ENCODE measurements around the gene ZNF212. TPM values are rescaled to one million over a fixed set of nuclear protein-coding genes. Genes with fewer than 3 reads are reported as not detected.

ZNF212 gene
- total RNA-seq, 1 experiment from 2014 or later, result 18.6 TPM

DNA sequence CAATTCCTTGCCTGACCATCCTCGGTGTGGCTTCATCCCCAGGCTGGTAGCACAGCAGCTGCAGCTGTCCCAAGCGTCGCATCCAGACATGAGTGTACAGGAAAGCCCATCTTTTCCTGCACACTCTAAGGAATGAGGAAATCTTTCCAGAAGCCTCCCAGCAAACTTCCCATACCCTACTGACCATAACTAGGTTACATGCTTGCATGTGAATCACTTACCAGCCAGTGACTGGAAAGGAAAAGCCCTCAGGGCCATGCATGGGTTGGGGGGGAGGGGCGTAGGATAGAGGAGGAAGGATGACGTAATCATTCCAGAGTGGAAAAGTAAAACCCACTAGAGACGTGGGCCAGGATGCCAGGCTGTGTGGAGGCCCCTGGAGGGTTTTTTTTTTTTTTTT is 18.9 kb upstream of the ZNF212 start:
- H3K4me3 Mint-ChIP-seq (ENCODE audit: unreplicated experiment), result no peak overlapping the region
- no peak overlapping the region for H3K27ac Mint-ChIP-seq (ENCODE audit: unreplicated experiment)
- POLR2A ChIA-PET, result no interaction called here
- CTCF ChIA-PET, result no interaction called here
- intact Hi-C loops (cut with micrococcal nuclease; ENCODE audit: unreplicated experiment), result no loop called here
- Histone ChIP-seq H3K9me3 (no peaks in the 10 kb centered on the region), H3K4me3 (ENCODE audit: low read depth, low read length) (no peak overlapping the region), H3K27me3 (replicated peaks; ENCODE audit: control insufficient read depth, insufficient read depth, low read length) (no peaks in the 10 kb centered on the region), H3K36me3 (ENCODE audit: control insufficient read depth, insufficient read depth, low read length) (no peaks in the 10 kb centered on the region; the same call in 1 of the 2 replicates), H3K4me1 (peaks cover 7% of the 10 kb centered on the region; the same call in 1 of the 2 replicates)
- peaks cover 68% of the 10 kb centered on the region for H3K36me3 Mint-ChIP-seq (ENCODE audit: insufficient read depth, unreplicated experiment)
- no peaks in the 10 kb centered on the region for H3K27me3 Mint-ChIP-seq (ENCODE audit: insufficient read depth, unreplicated experiment)
- TF ChIP-seq, protein P1, sequence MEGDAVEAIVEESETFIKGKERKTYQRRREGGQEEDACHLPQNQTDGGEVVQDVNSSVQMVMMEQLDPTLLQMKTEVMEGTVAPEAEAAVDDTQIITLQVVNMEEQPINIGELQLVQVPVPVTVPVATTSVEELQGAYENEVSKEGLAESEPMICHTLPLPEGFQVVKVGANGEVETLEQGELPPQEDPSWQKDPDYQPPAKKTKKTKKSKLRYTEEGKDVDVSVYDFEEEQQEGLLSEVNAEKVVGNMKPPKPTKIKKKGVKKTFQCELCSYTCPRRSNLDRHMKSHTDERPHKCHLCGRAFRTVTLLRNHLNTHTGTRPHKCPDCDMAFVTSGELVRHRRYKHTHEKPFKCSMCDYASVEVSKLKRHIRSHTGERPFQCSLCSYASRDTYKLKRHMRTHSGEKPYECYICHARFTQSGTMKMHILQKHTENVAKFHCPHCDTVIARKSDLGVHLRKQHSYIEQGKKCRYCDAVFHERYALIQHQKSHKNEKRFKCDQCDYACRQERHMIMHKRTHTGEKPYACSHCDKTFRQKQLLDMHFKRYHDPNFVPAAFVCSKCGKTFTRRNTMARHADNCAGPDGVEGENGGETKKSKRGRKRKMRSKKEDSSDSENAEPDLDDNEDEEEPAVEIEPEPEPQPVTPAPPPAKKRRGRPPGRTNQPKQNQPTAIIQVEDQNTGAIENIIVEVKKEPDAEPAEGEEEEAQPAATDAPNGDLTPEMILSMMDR (IDR thresholded peaks at IDR 0.05; ENCODE audit: insufficient read depth in 1 of 2, low read depth in 1 of 2, low read length in 1 of 2, severe bottlenecking in 1 of 2, unreplicated experiment in 1 of 2), result no peak
- BruUV-seq (replicated peaks), result no TSS peak
- DNase-seq, result no peak
- no peaks in the 10 kb centered on the region for H3K4me1 Mint-ChIP-seq (ENCODE audit: low read depth, unreplicated experiment)
- H3K9me3 Mint-ChIP-seq (ENCODE audit: unreplicated experiment), result no peaks in the 10 kb centered on the region

DNA sequence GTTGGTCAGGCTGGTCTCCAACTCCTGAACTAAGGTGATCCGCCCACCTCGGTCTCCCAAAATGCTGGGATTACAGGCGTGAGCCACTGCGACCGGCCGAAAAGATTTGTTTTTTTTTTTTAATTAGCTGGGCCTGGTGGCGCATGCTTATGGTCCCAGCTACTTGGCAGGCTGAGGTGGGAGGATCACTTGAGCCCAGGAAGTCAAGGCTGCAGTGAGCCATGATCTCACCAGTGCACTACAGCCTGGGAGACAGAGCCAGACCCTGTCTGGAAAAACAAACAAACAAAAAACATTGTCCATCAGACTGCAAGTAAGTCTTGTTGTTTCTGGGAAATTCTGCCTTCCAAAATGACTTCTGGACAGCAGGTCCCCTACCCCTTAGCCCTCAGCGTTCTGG is 16.3 kb upstream of the ZNF212 start:
- no peak overlapping the region for H3K4me3 ChIP-seq (ENCODE audit: low read depth, low read length)
- Mint-ChIP-seq H3K27ac (ENCODE audit: unreplicated experiment) (no peak overlapping the region), H3K4me1 (ENCODE audit: low read depth, unreplicated experiment) (no peaks in the 10 kb centered on the region), H3K4me3 (ENCODE audit: unreplicated experiment) (no peak overlapping the region), H3K36me3 (ENCODE audit: insufficient read depth, unreplicated experiment) (peaks cover 54% of the 10 kb centered on the region), H3K9me3 (ENCODE audit: unreplicated experiment) (no peaks in the 10 kb centered on the region), H3K27me3 (ENCODE audit: insufficient read depth, unreplicated experiment) (no peaks in the 10 kb centered on the region)
- BruUV-seq (replicated peaks), result no TSS peak
- no peaks in the 10 kb centered on the region for H3K27me3 ChIP-seq (replicated peaks; ENCODE audit: control insufficient read depth, insufficient read depth, low read length)
- DNase-seq, result no peak
- TF ChIP-seq, protein P1 (IDR thresholded peaks at IDR 0.05; ENCODE audit: insufficient read depth in 1 of 2, low read depth in 1 of 2, low read length in 1 of 2, severe bottlenecking in 1 of 2, unreplicated experiment in 1 of 2), result no peak
- H3K4me1 ChIP-seq, result no peaks in the 10 kb centered on the region
- CTCF ChIA-PET, result no interaction called here
- intact Hi-C loops (cut with micrococcal nuclease; ENCODE audit: unreplicated experiment), result no loop called here
- no peaks in the 10 kb centered on the region; the same call in 1 of the 2 replicates for H3K36me3 ChIP-seq (ENCODE audit: control insufficient read depth, insufficient read depth, low read length)
- POLR2A ChIA-PET, result no interaction called here
- H3K9me3 ChIP-seq, result no peaks in the 10 kb centered on the region

DNA sequence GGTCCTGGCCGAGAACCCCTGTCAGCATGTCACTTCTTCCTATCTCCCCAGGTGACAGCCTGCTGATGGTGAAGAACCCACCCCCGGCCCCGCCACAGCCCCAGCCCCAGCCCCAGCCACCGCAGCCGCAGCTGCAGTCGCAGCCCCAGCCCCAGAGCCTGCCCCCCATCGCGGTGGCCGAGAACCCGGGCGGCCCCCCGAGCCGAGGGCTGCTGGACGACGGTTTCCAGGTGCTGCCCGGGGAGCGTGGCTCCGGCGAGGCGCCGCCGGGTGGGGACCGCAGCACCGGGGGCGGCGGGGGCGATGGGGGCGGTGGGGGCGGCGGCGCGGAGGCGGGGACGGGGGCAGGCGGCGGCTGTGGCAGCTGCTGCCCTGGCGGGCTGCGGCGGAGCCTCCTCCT is 15.7 kb upstream of the ZNF212 start:
- ChIA-PET POLR2A (no interaction called here), CTCF (no interaction called here)
- no peaks in the 10 kb centered on the region for H3K9me3 Mint-ChIP-seq (ENCODE audit: unreplicated experiment)
- H3K4me3 Mint-ChIP-seq (ENCODE audit: unreplicated experiment), result no peak overlapping the region
- no peaks in the 10 kb centered on the region for H3K4me1 ChIP-seq
- no TSS peak for BruUV-seq (replicated peaks)
- DNase-seq, result no peak
- TF ChIP-seq, protein P1 (IDR thresholded peaks at IDR 0.05; ENCODE audit: insufficient read depth in 1 of 2, low read depth in 1 of 2, low read length in 1 of 2, severe bottlenecking in 1 of 2, unreplicated experiment in 1 of 2), result no peak
- H3K36me3 ChIP-seq (ENCODE audit: control insufficient read depth, insufficient read depth, low read length), result no peaks in the 10 kb centered on the region; the same call in 1 of the 2 replicates
- no peaks in the 10 kb centered on the region for H3K4me1 Mint-ChIP-seq (ENCODE audit: low read depth, unreplicated experiment)
- H3K27ac Mint-ChIP-seq (ENCODE audit: unreplicated experiment), result no peak overlapping the region
- no peaks in the 10 kb centered on the region for H3K27me3 Mint-ChIP-seq (ENCODE audit: insufficient read depth, unreplicated experiment)
- intact Hi-C loops (cut with micrococcal nuclease; ENCODE audit: unreplicated experiment), result no loop called here
- H3K4me3 ChIP-seq (ENCODE audit: low read depth, low read length), result no peak overlapping the region
- peaks cover 50% of the 10 kb centered on the region for H3K36me3 Mint-ChIP-seq (ENCODE audit: insufficient read depth, unreplicated experiment)
- H3K27me3 ChIP-seq (replicated peaks; ENCODE audit: control insufficient read depth, insufficient read depth, low read length), result no peaks in the 10 kb centered on the region
- no peaks in the 10 kb centered on the region for H3K9me3 ChIP-seq
